ENCODE data around the gene TULP3.

The TULP3 gene

GRCh38 chr12:2877047-2877952 lies 13.4 kb upstream of the TULP3 start, which contains the start of the genes FOXM1 and RHNO1:
Gene FOXM1, minus strand, starts transcription at chr12:2877174. Its CDS starts 2,696 bp downstream, at chr12:2874478.
Gene RHNO1, plus strand, starts transcription at chr12:2877223. Its CDS starts 8,144 bp downstream, at chr12:2885367.
- DNase-seq (ENCODE audit: low read depth in 2 of 2) = peak; percentile 68 to 83

GRCh38 chr12:2877953-2878732 lies 12.5 kb upstream of the TULP3 start:
- no peak for DNase-seq (ENCODE audit: low read depth in 2 of 2)

DNA sequence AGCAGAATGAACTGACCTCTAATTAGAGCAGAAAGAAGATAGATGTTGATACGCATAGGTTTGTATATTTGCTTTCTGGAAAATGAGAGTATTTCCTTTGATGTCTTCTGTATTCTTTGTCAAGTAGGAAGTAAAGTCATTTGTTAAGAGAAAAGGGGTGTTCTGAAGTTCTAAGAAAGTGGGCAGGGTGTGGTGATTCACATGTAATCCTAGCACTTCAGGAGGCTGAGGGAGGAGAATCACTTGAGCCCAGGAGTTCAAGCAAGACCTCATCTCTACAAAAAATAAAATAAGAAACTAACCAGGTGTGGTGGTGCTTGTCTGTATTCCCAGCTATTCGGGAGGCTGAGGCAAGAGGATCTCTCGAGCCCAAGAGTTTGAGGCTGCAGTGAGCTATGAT lies 10.8 kb upstream of the TULP3 start:
- no peak for DNase-seq (ENCODE audit: low read depth in 2 of 2)

DNA sequence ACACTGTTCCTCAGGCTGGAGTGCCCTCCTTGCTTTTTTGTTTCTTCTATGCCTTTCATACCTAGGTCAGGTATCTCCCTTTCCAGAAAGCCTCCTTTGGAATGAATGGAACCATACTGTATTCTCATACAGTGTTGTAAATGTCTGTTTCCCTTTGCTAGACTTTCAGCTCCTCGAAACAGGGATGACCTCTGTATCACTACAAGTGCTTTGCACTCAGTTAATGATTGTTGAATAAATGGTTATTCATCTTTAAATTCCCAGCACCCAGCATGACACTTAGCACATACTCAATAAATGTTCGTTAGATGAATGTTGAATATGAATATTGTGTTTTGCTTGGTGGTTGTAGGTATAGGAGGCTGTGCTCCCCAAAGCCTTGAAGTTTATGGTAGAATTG lies 5.9 kb upstream of the TULP3 start:
- no peak for DNase-seq (ENCODE audit: low read depth in 2 of 2)

DNA sequence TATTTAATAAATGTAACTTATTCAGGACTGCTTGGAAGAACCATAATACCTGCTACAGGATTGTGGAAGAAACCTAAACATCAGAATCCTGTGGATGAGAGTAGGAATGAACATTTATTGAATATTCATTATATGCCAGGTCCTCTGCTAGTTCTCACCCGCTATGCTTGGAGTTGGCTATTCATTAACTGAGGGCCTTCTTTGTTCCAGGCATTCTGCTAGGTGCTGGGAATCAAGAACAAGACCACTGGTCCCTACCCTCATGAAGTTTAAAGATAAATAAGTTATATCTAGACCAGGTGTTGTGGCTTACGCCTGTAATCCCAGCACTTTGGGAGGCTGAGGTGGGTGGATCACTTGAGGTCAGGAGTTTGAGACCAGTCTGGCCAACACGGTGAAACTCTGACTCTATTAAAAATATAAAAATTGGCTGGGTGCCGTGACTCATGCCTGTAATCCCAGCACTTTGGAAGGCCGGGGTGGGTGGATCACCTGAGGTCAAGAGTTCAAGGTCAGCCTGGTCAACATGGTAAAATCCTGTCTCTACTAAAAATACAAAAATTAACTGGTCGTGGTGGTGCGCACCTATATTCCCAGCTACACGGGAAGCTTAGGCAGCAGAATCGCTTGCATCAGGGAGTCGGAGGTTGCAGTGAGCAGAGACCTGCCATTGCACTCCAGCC lies 3.8 kb upstream of the TULP3 start:
- no peak for DNase-seq (ENCODE audit: low read depth in 2 of 2)

GRCh38 chr12:2890001-2890387 lies 697 bp upstream of the TULP3 start:
- DNase-seq (ENCODE audit: low read depth in 2 of 2) = no peak

DNA sequence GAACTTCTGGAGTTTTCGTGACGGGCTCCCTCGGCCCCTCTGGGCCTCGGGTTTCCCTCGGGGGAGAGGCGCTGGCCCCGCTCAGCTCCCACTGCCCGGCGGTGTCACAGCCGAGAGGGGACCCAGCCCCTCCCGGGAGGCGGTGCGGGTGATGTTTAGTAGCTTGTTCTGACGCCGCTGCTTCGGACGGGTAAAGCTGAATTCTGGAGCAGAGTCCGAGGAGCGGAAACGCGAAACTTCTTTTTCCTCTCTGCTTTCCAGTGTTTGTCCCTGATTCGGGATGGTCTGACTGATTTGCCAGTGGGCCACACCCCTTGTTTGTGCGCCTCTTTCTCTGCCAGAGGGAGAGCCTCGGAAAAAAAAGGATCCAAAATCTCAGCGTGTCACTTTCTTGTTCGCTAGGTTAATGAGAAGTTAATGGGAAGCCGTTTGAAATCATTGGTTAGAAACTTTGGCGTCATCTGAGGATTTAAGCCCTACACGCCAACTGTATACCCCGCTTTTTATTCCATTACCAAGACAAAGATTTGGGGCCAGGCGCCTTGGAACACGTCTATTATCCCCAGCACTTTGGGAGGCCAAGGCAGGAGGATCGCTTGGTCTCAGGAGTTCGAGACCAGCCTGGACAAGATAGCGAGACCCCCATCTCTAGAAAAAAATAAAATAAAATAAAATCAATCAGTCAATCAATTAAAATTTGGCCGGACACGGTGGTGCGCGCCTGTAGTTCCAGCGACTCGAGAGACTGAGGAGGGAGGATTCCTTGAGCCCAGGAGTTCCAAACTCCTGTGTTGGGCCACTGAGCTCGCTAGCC lies 756 bp downstream of the TULP3 start:
- DNase-seq (ENCODE audit: low read depth in 2 of 2) = no peak

- DNase-seq (ENCODE audit: low read depth in 2 of 2) = no peak
Measured at GRCh38 chr12:2892246-2892645, 1.6 kb downstream of the TULP3 start.

DNA sequence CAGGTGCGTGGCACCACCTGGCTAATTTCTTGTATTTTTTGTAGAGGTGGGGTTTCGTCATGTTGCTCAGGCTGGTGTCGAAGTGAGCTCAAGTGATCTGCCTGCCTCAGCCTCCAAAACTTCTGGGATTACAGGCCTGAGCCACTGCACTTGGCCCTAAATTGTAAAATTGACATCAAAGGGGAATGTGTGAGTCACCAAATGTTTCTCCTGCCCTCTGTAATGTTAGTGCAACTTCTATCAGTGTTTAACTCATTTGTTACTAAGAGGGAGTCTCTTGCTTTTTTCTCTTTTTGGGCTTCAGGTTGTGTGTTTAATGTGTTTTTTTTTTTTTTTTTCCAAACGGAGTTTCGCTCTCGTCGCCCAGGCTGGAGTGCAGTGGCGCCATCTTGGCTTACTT lies 2.3 kb downstream of the TULP3 start:
- no peak for DNase-seq (ENCODE audit: low read depth in 2 of 2)

DNA sequence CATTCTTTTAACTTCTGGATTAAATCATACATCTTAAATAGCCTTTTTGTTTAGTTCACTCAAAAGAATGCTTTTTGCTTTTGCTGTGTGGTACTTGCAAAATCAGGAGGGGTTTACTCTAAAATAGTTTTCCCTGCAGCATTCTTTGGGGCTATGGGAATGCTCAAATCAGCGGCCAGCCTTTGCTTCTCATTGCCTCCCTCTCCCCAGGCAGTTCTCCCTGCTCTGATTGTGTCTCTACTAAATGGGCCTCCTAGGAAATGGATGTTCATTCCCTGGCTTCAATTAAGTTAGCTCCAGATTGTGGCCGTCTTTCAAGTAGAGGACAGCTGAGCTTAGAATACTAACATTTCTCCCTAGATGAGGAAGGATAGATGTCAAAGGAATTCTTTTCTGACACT lies 4.4 kb downstream of the TULP3 start:
- DNase-seq (ENCODE audit: low read depth in 2 of 2) = no peak

GRCh38 chr12:2895511-2895910 lies 4.8 kb downstream of the TULP3 start:
- DNase-seq (ENCODE audit: low read depth in 2 of 2) = no peak

DNA sequence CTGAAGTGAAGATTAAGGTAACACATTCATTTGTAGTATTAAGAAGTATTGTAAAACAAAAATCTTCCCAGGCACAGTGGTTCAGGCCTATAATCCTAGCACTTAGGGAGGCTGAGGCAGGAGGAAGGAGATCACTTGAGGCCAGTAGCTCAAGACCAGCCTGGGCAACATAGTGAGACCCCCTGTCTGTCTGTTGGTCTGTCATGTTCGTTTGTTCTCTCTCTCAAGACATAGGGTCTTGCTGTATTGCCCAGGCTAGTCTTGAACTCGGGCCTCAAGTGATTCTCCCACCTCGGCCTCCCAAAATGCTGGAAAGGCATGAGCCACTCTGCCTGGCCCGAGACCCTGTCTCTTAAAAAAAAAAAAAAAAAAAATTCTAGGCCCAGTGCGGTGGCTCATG lies 6.7 kb downstream of the TULP3 start:
- no peak for DNase-seq (ENCODE audit: low read depth in 2 of 2)

DNA sequence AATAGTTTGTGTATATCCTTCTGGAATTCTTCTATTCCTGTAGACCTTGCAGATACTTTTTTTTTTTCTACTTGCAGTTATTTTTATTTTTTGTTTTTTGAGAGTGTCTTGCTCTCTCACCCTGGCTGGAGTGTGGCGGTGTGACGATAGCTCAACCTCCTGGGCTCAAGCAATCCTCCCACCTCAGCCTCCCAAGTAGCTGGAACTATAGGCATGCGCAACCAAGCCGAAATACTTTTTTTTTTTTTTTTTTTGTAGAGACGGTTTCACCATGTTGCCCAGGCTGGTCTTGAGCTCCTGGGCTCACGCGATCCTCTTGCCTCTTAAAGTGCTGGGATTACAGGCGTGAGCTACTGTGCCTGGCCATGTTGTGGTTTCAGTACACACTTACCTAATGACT lies 10.0 kb downstream of the TULP3 start:
- DNase-seq (ENCODE audit: low read depth in 2 of 2) = no peak

DNA sequence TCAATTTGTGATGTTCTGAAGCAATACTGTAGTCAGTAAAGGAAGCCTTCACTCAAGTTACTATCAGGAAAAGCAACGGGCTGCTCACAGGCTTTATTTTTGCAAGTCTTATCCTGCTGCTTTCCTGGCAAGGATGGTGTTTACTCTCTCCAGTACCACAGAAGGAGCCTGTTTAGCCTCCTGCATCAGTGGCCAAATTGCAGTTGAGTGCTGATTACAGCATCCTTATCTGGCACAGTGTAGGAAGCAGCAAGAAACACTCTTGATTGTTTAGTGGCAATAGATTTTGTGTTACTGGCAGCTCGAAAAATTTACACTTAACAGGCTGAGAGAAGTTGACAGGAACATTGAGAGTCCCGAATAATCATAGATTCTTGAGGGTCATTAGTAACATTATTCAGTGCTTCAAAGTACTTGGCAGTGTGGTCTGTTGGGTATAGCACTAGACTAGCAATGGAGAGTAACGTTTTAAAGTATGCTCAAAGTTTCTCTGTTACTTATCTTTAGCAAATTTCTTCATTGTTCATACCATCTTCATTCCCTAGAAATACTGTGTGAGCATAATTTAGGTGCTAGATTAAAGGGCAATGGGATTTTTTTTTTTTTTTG lies 11.7 kb downstream of the TULP3 start:
- no peak for DNase-seq (ENCODE audit: low read depth in 2 of 2)

DNA sequence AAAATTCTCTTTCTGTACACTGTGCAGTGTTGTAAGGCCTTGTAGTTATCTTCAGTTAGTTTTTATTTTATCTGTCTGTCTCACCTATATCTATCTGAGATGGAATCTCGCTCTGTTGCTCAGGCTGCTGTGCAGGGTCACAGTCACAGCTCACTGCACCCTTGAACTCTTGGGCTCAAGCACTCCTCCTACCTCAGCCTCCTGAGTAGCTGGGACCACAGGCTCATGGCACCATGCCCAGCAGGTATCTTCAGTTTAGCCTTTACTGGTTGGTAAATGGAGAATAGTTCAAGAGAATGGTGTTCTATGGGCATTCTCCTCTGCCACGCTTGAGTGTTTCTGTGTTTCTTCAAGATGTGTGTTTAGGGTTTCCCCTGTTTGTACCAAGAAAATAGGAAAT lies 13.6 kb downstream of the TULP3 start:
- DNase-seq (ENCODE audit: low read depth in 2 of 2) = no peak

GRCh38 chr12:2912216-2912575 lies 21.5 kb downstream of the TULP3 start:
- DNase-seq (ENCODE audit: low read depth in 2 of 2) = no peak

GRCh38 chr12:2919249-2919648 lies 28.6 kb downstream of the TULP3 start:
- DNase-seq (ENCODE audit: low read depth in 2 of 2) = no peak

- DNase-seq (ENCODE audit: low read depth in 2 of 2) = no peak
Measured at GRCh38 chr12:2922329-2922728, 31.6 kb downstream of the TULP3 start.

GRCh38 chr12:2923057-2923456 lies 32.4 kb downstream of the TULP3 start:
- DNase-seq (ENCODE audit: low read depth in 2 of 2) = no peak

- DNase-seq (ENCODE audit: low read depth in 2 of 2) = no peak
Measured at GRCh38 chr12:2924019-2924418, 33.3 kb downstream of the TULP3 start.

All from stimulated activated CD4-positive, alpha-beta T cell treated with anti-CD3 and anti-CD28 coated beads, Interleukin-15, amount 100 ng/mL, for 48 hours (primary cell).